Activated CD8-positive, alpha-beta memory T cell treated with anti-CD3 and anti-CD28 coated beads, Interleukin-2, amount 50 U/mL, for 4 hours (primary cell): Measurements from ENCODE around the gene ALG14.

ENCODE experiments used
- DNase-seq: peaks from one replicate; pipeline ENCODE4 v3.0.0-alpha.2; 2020

ALG14 gene

DNA sequence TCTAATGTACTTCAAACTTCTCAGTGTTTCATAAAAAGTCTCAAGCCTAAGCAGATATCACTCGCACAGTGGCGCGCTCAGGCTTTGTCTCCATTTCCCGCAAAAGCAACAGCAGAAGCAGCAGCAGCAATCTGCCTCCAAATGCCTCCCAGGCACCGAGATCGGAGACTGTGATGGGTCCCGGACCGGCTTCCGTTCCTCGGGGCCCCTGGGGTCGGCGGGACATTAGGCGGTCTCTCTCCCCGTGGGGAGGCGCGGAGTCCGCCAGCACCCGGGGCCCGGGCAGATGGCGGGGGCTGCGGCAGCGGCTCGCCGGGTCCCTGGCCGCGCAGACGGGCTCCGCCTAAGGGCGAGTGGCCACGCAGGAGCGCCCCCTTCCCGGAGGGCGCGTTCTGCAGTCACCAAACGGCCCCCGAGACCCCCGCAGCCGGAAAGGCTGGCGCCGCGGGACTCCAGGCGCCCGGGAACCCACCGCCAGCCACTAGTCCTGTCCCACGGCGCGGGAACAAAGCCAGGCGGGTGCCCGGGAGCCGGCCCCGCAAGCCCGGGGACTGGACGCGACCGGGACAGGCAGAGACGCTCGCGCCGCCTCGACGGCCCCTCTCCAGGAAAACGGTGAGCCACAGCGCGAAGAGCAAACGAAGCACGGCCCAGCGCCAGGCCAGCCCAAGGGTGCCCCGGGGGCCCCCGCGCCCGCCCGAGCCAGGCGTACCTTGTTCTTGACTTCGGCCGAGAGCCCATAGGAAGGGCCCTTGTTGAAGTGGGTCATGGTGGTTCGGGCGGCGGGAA lies 146.4 kb downstream of the ALG14 start:
- peak; percentile 36 for DNase-seq

DNA sequence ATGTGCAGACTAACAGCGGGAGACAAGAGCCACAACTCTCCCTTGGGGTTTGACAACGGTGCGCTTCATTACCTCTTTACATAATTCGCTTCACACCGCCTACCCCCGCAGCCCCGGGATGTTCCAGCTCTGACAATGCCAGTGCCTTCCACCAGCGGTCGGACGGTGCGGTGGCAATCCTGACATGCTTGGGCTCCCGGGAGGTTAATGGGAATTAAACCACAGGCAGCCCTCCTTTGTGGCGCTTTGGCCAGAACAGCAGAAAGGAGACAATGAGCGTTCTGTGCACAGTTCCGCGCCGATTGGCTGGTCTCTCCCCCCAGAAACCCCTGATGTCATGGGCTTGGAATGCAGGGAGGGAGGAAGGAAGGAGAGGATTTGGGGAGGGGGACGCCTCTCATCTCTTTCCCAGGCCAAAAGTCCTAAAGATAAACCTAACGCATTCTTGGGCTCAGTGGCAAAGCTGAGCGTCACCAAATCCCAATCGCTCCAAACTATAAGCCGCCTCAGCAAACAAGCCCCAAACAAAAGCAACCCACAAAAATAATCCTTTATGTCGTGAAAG lies 147.1 kb downstream of the ALG14 start:
- no peak for DNase-seq

DNA sequence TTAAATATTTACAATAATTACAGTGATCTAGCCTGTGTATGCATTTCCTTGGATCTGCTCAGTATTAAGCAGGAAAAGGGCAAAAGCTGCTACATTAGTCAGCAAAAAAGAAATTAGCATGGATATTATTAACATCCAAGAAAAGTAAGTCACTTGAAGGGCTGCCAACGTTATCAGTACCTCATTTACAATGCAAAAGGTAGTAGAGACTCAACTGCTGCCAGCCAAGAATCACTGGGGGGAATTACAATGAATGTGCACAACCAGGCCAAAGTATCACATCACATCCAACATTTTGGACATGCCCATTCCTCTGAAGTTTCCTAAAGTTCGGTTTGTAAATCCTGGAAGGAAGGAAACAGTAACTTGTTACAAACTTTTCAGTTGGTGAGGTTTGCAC lies 147.7 kb downstream of the ALG14 start:
- no peak for DNase-seq
